K562 (cell line): ENCODE results near the gene EIF4G2. TPM values are rescaled to one million over a fixed set of nuclear protein-coding genes. Genes with fewer than 3 reads are reported as not detected.
A peak's percentile ranks its signal among the peaks of the same experiment; 100 is the strongest.

Source experiments
- ARID4B ChIP-seq: sonication (generic); formaldehyde crosslinking; IDR thresholded peaks from 2 replicates; pipeline ENCODE4 v1.8.0; 2022; ENCODE audit warnings: mild to moderate bottlenecking, missing genetic modification reagents
- CBFB ChIP-seq: sonication (generic); formaldehyde crosslinking; IDR thresholded peaks from 2 replicates; pipeline ENCODE4 v1.4.0; 2020; ENCODE audit warnings: mild to moderate bottlenecking, missing genetic modification reagents
- CBX3 ChIP-seq, 2 experiments: IDR thresholded peaks; 1 replicate in 1 of 2; 2 replicates in 1 of 2; pipeline ENCODE4 v1.6.1; 2012; ENCODE audit warnings: inconsistent platforms in 2 of 2, low read length in 2 of 2, borderline replicate concordance in 1 of 2, control low read depth in 1 of 2
- ETS1 ChIP-seq: conservative IDR thresholded peaks from 2 replicates; pipeline ENCODE4 v1.6.1; 2011; ENCODE audit warnings: low read depth, mild to moderate bottlenecking, low read length; ENCODE audit not compliant: control insufficient read depth
- GTF2F1 ChIP-seq: IDR thresholded peaks from 2 replicates; pipeline ENCODE4 v1.6.1; 2011; ENCODE audit warnings: low read depth, low read length, improper control_type of control experiment
- HCFC1 ChIP-seq: IDR thresholded peaks from 2 replicates; pipeline ENCODE4 v1.6.1; 2012; ENCODE audit warnings: low read depth, low read length, improper control_type of control experiment
- HNRNPLL ChIP-seq: fragments of 200-400 bp; formaldehyde crosslinking; IDR thresholded peaks from 2 replicates; pipeline ENCODE4 v1.6.1; 2017; ENCODE audit warnings: low read length, low read depth, mild to moderate bottlenecking; ENCODE audit not compliant: poor library complexity, severe bottlenecking
- SREBF1 ChIP-seq: fragments of 150-350 bp; IDR thresholded peaks from 2 replicates; pipeline ENCODE4 v1.6.1; 2014; ENCODE audit warnings: antibody characterized with exemption, low read depth, low read length, borderline replicate concordance
- XRCC5 ChIP-seq: fragments of 200-400 bp; formaldehyde crosslinking; IDR thresholded peaks from 2 replicates; pipeline ENCODE4 v1.6.1; 2017; ENCODE audit warnings: low read depth, mild to moderate bottlenecking, low read length
- ZNF12 ChIP-seq: sonication (generic); formaldehyde crosslinking; IDR thresholded peaks from 2 replicates; pipeline ENCODE4 v1.4.0; 2020; ENCODE audit warnings: mild to moderate bottlenecking, missing genetic modification reagents
- ZNF785 ChIP-seq: fragments of 250-450 bp; sonication (Bioruptor Pico); IDR thresholded peaks from 2 replicates; pipeline ENCODE4 v1.4.0; 2020; ENCODE audit warnings: mild to moderate bottlenecking
- ZZZ3 ChIP-seq: fragments of 450-650 bp; IDR thresholded peaks from 2 replicates; pipeline ENCODE4 v1.6.1; 2016; ENCODE audit warnings: antibody characterized with exemption, mild to moderate bottlenecking, moderate library complexity
- polyA plus RNA-seq, 8 experiments: library from polyadenylated mRNA; depleted of rRNA in 4 of 8; stranded (reverse) in 5 of 8; unstranded in 3 of 8; fragments of >200 nt; fragmentation: Nextera tagmentation in 2 of 8; fragmentation: Illumina TruSeq in 1 of 8; extraction: Ambion mirVana in 2 of 8; extraction: Trizol in 1 of 8; gene quantifications; 2 replicates each; pipeline versions ENCODE4 v1.2.1 to v1.2.3, GENCODE V29; 2011 to 2014; ENCODE audit warnings: inconsistent platforms in 1 of 8, missing spikeins in 1 of 8
- total RNA-seq, 7 experiments: library from RNA; depleted of rRNA in 6 of 7; stranded (reverse); fragments of >200 nt in 6 of 7; fragmentation: Illumina TruSeq in 2 of 7; extraction: Trizol in 2 of 7; gene quantifications; 2 replicates each; pipeline versions ENCODE4 v1.2.1 to v1.2.3, GENCODE V29; 2011 to 2021; ENCODE audit warnings: low replicate concordance in 1 of 7

Gene EIF4G2
- total and polyA plus RNA-seq, 9 of the 15 experiments (the other 6 are each of a cell fraction or from before 2014, with no cell fraction given): 206 to 790 (median 646) TPM

- TF ChIP-seq XRCC5 (peak; percentile 23; the same call in 1 of the 2 replicates), GTF2F1 (peak; percentile 96), HCFC1 (no peak; the same call in 1 of the 2 replicates), ZZZ3 (no peak), CBFB (CRISPR knock-in tag) (peak; percentile 77; the same call in 1 of the 2 replicates), ZNF12 (CRISPR knock-in tag) (no peak), SREBF1 (no peak), ZNF785 (CRISPR knock-in tag) (no peak), ETS1 (peak; percentile 69; the same call in 1 of the 2 replicates), HNRNPLL (peak; percentile 100), CBX3 (IDR thresholded peaks at IDR 0.05; ENCODE audit: borderline replicate concordance in 1 of 2, low read length in 2 of 2) (peak in 1 of 2 experiments; percentile 11; a peak in 1 of 3 replicates), ARID4B (CRISPR knock-in tag) (peak; percentile 52; the same call in 1 of the 2 replicates)
Observed at GRCh38 chr11:10808553-10809372, at the start of gene EIF4G2 (continued).
